ENCODE data around the gene LRRC4B.
A peak's percentile ranks its signal among the peaks of the same experiment; 100 is the strongest.
"Not testable (repeated sequence)": the region's sequence is repeated elsewhere in the genome, so short reads cannot be mapped to it uniquely, and the experiment has no call there.

Gene LRRC4B

DNA sequence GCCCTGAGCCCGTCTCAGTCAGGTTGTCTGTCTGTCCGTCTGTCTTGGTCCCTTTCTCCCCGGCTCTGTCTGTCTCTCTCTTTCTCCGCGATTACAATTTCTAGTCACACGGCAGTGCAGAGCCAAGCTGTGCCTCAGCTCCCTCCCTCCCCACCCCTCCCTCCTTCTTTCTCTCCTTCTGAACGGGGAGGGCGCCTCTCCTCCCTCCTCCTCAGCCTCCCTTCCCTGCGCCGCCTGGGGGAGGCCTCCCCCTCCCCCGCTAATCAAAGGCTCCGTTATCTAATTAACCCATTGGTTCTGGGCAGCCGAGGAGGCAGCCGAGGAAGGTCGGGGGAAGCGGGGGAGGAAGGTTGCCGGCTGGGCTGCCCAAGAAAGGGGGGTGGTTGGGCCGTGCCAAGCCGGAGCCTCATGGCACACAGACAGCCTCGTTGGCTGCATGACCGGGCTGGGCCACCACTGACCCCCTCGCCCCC, 16.5 kb downstream of the LRRC4B start:
- DNase-seq: no peak

DNA sequence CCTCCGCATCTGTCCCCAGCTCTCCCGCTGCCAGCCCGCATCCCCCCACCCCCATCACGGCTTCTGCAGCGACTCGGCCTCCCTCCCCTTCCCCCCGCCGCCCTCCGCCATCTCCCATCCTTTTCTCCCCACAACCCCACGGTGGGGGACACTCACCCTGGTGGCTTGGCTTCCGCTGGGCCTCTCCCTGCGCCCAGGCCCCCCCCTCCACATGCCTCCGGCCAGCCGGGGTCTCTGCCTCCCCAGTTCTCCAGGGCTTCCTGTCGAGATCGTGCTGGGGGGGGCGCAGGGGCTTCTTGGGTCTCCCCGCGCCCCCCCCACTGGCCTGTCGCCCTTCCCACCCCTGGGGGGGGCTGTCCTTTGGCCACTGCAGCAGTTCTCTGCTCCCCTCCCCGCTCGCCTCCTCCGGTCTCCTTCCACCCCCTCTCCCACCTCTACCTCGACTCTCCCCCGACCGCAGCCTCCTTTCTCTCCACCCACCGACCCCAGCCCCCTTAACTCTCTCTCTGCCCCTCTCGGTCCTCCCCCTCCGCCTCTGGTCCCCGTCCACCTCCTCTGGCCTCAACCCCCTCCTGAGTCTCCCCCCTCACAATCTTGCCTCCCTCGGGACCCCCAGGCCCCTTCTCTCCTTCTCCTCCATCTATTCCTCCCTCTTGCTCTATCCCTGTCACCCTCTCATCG, 17.1 kb downstream of the LRRC4B start:
- DNase-seq: no peak

GRCh38 chr19:50550594-50550966, 17.7 kb downstream of the LRRC4B start:
- no peak for DNase-seq

DNA sequence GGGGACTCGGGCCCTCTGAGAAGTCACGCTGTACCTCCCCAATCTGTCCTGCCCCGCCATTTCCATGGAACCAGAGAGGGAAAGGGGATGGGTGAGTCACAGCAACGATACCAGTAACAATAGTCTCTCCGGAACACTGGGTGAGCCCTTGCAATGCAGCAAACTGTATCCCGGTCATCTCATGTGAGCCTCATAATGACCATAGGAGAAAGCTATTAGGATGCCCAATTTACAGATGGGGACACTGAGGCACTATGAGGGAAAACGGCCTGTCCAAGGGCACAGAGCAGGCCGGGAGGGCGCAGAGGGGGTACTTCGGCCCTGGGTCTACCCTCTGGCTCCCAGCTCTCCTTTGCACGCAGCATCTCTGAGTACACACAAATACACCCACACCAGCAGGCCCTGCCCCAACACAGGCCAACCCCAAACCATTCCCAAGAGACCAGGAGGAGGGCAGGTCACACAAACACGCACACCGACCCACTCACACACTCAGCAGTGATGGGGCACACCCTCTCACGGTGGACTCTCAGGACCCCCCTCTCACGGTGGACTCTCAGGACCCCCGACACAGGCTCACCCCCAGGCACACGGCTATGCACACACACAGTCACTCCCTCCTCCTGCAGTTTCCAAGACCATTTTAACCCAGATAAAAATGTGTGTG, 18.2 kb downstream of the LRRC4B start:
- no peak for DNase-seq

DNA sequence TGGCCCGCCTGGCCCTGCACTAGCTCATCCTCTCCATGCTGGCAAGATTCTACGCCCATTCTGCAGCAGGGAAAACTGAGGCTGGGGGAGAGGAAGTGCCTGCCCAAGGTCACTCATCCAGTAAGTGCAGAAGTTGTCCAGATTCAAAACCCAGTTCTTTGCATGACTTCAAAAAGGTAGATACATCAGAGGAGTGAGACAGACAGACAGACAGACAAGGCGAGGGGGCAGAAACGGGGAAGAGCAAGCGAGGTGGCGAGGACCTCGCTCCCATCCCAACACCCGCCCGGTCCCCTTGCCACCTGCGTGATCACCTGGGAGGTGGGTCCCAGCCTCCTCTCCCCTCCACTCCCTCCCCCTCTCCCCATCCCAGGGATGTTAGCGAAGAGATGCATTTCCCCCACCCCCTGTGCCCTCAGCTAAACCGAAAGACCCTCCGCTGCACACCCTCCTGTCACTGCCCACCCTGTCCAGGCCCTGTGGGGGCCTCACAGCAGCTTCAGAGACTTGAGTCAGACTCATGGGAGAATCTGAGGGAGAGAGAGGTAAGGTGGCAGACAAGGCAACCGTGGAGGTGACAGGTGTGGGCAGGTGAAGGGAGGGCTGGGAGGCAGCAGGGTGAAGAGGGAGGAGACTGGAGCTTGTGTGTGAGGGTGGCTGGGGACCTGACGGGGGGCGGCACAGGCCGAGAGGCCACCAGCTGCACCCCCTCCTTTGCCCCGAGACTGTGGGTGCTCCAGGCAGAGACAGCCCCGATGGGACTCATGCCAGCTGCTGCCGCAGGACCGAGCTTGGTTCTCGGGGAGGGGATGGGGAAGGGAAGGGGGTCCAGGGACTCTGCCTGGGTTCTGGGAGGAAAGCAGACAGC, 18.9 kb downstream of the LRRC4B start:
- no peak for DNase-seq

DNA sequence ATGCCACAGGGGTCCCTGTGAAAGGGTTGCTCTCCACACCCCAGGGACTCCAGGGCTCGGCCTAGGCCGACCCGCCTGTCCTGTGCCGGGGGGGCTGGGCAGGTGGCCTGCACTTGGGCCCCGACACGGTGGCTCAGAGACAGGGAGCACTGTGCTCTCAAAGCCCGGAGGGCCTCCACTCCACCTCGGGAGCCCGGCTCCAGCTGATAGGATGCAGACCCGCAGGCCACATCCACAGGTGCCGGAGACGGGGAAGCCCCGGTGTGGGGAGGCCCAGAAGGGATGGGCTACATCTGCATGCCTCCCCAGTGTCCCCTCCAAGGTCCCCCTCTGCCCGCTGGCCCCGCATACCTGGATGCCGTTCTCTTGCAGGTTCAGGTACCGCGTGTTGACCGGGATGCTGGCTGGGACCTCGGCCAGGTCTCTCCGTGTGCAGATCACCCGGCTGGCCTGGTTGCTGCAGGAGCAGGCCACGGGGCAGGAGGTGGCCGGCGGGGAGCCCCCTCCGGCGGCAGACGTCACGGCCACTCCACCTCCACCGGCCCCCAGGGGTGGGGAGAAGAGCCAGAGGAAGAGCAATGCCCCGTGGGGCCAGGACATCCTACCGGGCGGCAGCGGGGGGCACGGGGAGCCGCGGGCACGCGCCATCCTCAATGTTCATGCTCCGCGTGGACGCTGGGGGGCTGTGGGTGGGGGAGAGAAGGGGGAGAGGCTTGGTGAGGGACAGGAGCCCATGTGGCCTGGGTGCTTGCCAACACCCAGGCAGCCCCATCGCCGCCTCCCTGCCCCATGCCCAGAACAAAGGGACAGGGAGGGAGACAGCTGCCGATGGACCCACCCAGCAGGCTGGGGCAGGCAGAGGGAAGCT, 19.8 kb downstream of the LRRC4B start:
- DNase-seq: no peak

GRCh38 chr19:50547385-50548190, 20.6 kb downstream of the LRRC4B start:
- DNase-seq: no peak

- DNase-seq: no peak
Observed at GRCh38 chr19:50546527-50547221, 21.6 kb downstream of the LRRC4B start.

DNA sequence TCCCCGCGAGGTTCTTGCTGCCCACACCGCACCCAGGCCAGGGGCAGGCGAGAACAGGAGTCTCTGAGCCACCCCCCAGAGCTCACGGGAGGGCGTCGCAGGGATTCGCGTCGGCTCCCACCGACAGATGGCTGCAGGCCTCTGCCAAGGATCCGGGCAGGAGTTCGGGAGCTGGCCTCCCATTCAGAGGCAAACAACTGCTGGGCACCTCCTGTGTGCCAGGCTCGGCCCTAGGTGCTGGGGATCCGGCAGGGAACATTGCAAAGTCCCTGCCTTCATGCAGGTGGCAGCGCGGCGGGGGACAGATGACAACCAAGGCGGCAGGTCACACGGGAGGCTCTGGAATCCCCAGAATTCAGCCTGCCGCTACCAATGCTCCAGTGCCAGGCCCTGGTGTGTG, 25.3 kb downstream of the LRRC4B start:
- DNase-seq: no peak

DNA sequence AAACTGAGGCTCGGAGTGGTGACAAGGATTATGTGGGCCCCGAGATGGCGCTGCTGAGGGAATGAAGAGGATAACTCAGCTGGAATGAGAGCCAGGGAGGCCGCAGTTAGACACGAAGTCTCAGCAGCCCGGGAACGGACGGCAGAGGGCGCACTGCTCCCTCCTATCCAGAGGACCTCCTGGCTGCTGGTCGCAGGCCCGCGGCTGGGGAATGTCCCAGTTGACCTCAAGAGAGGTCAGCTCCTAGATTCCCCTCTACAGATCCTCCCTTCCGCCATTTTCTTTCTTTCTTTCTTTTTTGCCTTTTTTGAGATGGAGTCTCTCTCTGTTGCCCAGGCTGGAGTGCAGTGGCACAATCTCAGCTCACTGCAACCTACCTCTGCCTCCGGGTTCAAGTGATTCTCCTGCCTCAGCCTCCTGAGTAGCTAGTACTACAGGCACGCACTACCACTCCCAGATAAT, 30.4 kb downstream of the LRRC4B start:
- peak; percentile 46 for DNase-seq

DNA sequence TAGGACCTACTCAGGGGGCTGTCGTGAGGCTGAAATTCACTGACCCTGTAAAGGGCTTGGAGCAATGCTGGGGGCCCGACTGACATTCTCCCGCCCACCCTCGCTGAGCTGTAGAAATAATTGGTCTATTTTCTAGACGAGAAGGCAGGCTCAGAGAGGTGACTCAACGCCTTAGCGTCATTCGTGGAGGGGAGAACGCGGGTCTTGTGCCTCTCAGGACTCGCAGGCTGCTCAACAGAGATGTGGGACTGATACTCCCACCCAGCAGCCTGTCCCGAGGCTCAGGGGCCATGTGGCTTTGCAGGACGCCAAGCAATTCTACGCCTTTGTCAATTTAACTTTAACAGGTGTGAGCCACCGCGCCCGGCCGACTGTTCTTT, 30.9 kb downstream of the LRRC4B start:
- DNase-seq: no peak

DNA sequence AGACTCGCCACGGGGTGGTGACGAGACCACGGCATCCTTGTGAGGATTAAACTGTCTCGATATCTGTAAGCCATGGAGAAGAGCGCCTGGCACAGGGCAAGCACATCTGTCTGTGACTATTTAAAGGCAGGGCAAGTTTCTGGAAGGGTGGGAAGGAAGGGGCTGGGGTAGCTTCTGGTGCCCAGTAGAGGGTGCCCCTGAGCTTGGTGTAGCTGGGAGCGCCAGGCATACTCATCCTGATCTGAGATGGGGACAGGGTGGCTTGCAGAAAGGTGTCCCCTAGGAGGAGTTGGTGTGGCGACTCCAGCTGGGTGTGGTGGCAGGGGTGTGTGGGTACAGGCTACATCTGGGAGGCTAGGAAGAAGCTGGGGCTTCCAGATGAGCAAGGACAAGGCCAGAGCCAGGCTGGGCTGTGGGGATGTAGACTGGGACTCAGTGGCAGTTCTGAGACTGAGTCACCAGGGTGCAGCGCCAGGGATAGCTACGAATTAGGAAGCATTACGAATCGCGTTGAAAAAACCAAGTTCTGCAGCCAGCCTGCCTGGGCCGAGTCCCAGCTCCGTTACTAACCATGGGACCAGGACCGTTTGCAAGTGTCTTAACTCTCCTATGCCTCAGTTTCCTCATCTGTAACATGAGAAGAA, 31.5 kb downstream of the LRRC4B start:
- no peak for DNase-seq

DNA sequence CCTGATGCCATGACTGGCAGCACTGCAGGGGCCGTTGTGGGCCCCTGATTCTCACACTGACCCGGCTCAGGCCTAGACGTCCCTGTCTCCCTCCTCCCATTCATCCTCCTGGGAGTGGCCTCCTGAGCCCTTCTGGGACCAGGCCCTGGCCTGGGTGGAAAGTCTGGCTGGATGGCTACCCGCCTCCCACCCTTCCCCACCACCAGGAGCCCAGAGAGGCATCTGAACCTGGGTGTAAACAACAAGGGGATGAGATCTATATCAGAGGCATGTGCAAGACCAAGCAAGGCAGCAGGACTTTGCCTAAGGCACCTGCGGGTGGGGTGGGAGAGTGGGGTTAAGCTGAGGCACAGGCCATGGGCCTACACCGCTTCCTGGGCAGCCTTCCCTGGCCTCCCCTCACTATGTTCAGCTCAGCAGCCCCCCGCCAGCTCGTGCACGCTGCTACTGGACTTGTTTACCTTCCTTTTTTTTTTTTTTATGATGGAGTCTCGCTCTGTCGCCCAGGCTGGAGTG, 32.5 kb downstream of the LRRC4B start:
- no peak for DNase-seq

DNA sequence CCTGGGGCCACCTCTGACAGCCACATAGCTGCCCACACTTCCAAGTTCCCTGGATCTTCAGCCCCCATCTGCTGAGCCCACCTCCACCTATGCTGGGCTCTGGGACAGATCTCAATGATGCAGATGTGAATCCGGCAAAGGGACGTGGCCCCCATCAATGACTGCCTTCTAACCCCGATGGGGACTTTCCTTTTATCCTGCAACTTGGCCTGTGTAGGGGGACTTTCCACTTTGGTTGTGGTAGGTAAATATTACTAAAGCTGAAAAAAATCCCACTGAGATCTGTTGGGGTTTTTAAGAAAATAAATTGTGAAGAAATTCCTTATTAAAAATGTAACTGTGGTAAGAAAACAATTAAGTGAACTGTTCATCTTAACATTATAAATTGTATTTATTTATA, 33.8 kb downstream of the LRRC4B start:
- no peak for DNase-seq

DNA sequence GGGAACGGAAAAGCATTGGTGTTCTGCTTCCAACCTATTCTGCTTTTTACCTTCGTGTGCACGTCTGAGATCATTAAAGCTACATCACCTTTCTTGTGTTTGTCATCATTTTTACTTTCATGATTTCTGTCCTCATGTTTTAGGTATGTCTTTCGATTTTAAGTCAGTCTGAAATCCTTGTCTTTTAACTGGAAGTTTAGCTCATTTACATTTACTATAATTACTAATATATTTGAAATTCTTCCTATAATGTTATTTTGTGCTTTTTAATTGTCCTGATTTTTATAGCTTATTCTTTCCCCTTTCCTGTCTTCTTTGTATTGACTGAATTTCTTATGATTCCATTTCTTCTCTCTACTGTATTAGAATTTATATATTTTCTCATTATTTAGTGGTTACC, 35.3 kb downstream of the LRRC4B start:
- DNase-seq: no peak

DNA sequence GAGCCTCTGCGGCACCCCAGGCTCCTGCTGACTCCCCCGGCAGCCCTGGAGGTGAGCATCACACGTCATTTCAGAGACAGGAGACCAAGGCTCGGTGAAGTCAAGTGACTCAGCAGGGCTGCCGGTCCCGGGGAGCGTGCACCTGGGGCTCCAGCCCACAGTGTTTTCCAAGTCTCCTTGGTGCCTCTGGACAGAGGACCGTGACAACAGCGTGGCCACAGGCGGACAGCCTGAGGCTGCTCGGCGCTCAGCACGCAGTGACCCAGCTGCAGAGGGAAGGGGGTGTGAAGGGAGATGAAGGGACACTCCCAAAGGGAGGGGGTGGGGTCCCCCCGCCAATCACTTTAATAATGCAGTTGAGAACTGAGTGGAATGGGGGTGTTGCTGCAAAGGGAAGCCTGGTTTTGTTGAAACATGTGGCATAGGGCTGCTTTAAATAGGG, 37.0 kb downstream of the LRRC4B start:
- no peak for DNase-seq

- not testable (repeated sequence) for DNase-seq
Observed at GRCh38 chr19:50528052-50528451, 40.2 kb downstream of the LRRC4B start.

DNA sequence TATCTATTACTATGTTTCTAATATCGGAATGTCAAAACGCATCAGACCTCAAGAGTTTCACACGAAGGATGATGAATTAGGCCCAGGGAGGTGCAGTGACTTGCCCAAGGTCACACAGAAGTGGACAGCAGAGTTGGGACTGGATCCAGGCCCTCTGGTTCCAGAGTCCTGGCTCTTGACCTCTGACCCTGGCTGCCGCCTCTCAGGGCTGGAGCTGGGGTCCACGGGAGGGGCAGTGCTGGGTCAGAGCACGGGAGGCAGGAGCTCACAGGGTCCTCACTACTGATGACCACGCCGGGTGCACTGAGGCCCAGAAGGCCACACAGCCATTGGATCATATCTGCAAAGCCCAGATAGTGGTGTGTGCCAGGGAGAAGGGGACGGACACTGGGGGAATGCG, 45.4 kb downstream of the LRRC4B start:
- DNase-seq: no peak

GRCh38 chr19:50520822-50521465, 47.3 kb downstream of the LRRC4B start:
- DNase-seq: no peak

Measured in effector CD4-positive, alpha-beta T cell (primary cell).